HEK293 (cell line): Measurements from ENCODE around the gene GBF1.
A peak's percentile ranks its signal among the peaks of the same experiment; 100 is the strongest.

Source experiments
- ATF2 ChIP-seq: fragments of 450-650 bp; formaldehyde crosslinking; IDR thresholded peaks from 2 replicates; pipeline ENCODE4 v1.5.1; 2016; ENCODE audit warnings: missing biosample characterization, missing genetic modification characterization, low read depth
- ELK4 ChIP-seq: IDR thresholded peaks from 2 replicates; pipeline ENCODE4 v1.6.1; 2011; ENCODE audit warnings: mild to moderate bottlenecking, low read depth, low read length, borderline replicate concordance
- GLIS2 ChIP-seq: fragments of 450-650 bp; formaldehyde crosslinking; IDR thresholded peaks from 2 replicates; pipeline ENCODE4 v1.5.1; 2016; ENCODE audit warnings: missing biosample characterization, missing genetic modification characterization
- HOXD13 ChIP-seq: sonication (generic); formaldehyde crosslinking; IDR thresholded peaks from 2 replicates; pipeline ENCODE4 v1.8.0; 2022; ENCODE audit warnings: missing genetic modification reagents, borderline replicate concordance
- KLF7 ChIP-seq: fragments of 450-650 bp; formaldehyde crosslinking; IDR thresholded peaks from 2 replicates; pipeline ENCODE4 v1.5.1; 2016; ENCODE audit warnings: missing biosample characterization, missing genetic modification characterization, borderline replicate concordance
- KLF8 ChIP-seq: fragments of 450-650 bp; formaldehyde crosslinking; IDR thresholded peaks from 2 replicates; pipeline ENCODE4 v1.5.1; 2016; ENCODE audit warnings: missing biosample characterization, missing genetic modification characterization
- OVOL3 ChIP-seq: fragments of 450-650 bp; formaldehyde crosslinking; IDR thresholded peaks from 2 replicates; pipeline ENCODE4 v1.5.1; 2016; ENCODE audit warnings: missing biosample characterization, missing genetic modification characterization
- PATZ1 ChIP-seq: fragments of 450-650 bp; formaldehyde crosslinking; IDR thresholded peaks from 2 replicates; pipeline ENCODE4 v1.5.1; 2016; ENCODE audit warnings: missing biosample characterization, missing genetic modification characterization
- TCF7L2 ChIP-seq: IDR thresholded peaks from 2 replicates; pipeline ENCODE4 v1.6.1; 2011; ENCODE audit warnings: low read depth, mild to moderate bottlenecking, inconsistent platforms, low read length, moderate library complexity, borderline replicate concordance
- ZBTB20 ChIP-seq: fragments of 450-650 bp; formaldehyde crosslinking; IDR thresholded peaks from 2 replicates; pipeline ENCODE4 v1.5.1; 2016; ENCODE audit warnings: missing biosample characterization, missing genetic modification characterization
- ZBTB26 ChIP-seq: fragments of 450-650 bp; formaldehyde crosslinking; optimal IDR thresholded peaks from 2 replicates; pipeline ENCODE3; 2016; ENCODE audit warnings: missing biosample characterization, mild to moderate bottlenecking, missing genetic modification characterization
- ZBTB7A ChIP-seq: fragments of 450-650 bp; formaldehyde crosslinking; IDR thresholded peaks from 2 replicates; pipeline ENCODE4 v1.5.1; 2016; ENCODE audit warnings: low read depth, missing biosample characterization, missing genetic modification characterization
- ZFP3 ChIP-seq: fragments of 450-650 bp; formaldehyde crosslinking; IDR thresholded peaks from 2 replicates; pipeline ENCODE4 v1.5.1; 2016; ENCODE audit warnings: low read depth, missing biosample characterization, missing genetic modification characterization
- ZIC2 ChIP-seq: fragments of 450-650 bp; formaldehyde crosslinking; IDR thresholded peaks from 2 replicates; pipeline ENCODE4 v1.5.1; 2016; ENCODE audit warnings: missing biosample characterization, missing genetic modification characterization
- ZNF155 ChIP-seq: fragments of 450-650 bp; formaldehyde crosslinking; IDR thresholded peaks from 2 replicates; pipeline ENCODE4 v1.5.1; 2016; ENCODE audit warnings: missing biosample characterization, missing genetic modification characterization
- ZNF341 ChIP-seq: fragments of 450-650 bp; formaldehyde crosslinking; IDR thresholded peaks from 2 replicates; pipeline ENCODE4; 2016; ENCODE audit warnings: low read depth, missing biosample characterization, missing genetic modification characterization
- ZNF362 ChIP-seq: fragments of 450-650 bp; formaldehyde crosslinking; IDR thresholded peaks from 2 replicates; pipeline ENCODE4 v1.5.1; 2016; ENCODE audit warnings: missing biosample characterization, missing genetic modification characterization
- ZNF366 ChIP-seq: fragments of 450-650 bp; formaldehyde crosslinking; conservative IDR thresholded peaks from 2 replicates; pipeline ENCODE4 v1.5.1; 2016; ENCODE audit warnings: missing biosample characterization, missing genetic modification characterization
- ZNF501 ChIP-seq: fragments of 450-650 bp; formaldehyde crosslinking; IDR thresholded peaks from 2 replicates; pipeline ENCODE4 v1.5.1; 2016; ENCODE audit warnings: missing biosample characterization, missing genetic modification characterization
- ZNF596 ChIP-seq: fragments of 450-650 bp; IDR thresholded peaks from 2 replicates; pipeline ENCODE4 v1.5.0; 2018; ENCODE audit warnings: missing biosample characterization, mild to moderate bottlenecking, missing genetic modification characterization, moderate library complexity
- ZNF660 ChIP-seq: fragments of 450-650 bp; IDR thresholded peaks from 2 replicates; pipeline ENCODE4 v1.5.1; 2018; ENCODE audit warnings: missing biosample characterization, mild to moderate bottlenecking, missing genetic modification characterization
- ZNF701 ChIP-seq: fragments of 450-650 bp; formaldehyde crosslinking; IDR thresholded peaks from 2 replicates; pipeline ENCODE4 v1.5.1; 2016; ENCODE audit warnings: missing biosample characterization, missing genetic modification characterization
- ZSCAN4 ChIP-seq: fragments of 450-650 bp; formaldehyde crosslinking; IDR thresholded peaks from 2 replicates; pipeline ENCODE4 v1.5.1; 2017; ENCODE audit warnings: missing biosample characterization, missing genetic modification characterization
- TF ChIP-seq, protein P1 (sequence below): fragments of 450-650 bp; formaldehyde crosslinking; IDR thresholded peaks from 2 replicates; pipeline ENCODE4 v1.5.1; 2016; ENCODE audit warnings: missing biosample characterization, missing genetic modification characterization
- TF ChIP-seq, protein P2 (sequence below): fragments of 450-650 bp; IDR thresholded peaks from 2 replicates; pipeline ENCODE4 v1.5.1; 2018; ENCODE audit warnings: missing biosample characterization, missing genetic modification characterization

Gene GBF1

GRCh38 chr10:102394079-102394800, 148.9 kb downstream of the GBF1 start (continued):
- TF ChIP-seq, protein P1, sequence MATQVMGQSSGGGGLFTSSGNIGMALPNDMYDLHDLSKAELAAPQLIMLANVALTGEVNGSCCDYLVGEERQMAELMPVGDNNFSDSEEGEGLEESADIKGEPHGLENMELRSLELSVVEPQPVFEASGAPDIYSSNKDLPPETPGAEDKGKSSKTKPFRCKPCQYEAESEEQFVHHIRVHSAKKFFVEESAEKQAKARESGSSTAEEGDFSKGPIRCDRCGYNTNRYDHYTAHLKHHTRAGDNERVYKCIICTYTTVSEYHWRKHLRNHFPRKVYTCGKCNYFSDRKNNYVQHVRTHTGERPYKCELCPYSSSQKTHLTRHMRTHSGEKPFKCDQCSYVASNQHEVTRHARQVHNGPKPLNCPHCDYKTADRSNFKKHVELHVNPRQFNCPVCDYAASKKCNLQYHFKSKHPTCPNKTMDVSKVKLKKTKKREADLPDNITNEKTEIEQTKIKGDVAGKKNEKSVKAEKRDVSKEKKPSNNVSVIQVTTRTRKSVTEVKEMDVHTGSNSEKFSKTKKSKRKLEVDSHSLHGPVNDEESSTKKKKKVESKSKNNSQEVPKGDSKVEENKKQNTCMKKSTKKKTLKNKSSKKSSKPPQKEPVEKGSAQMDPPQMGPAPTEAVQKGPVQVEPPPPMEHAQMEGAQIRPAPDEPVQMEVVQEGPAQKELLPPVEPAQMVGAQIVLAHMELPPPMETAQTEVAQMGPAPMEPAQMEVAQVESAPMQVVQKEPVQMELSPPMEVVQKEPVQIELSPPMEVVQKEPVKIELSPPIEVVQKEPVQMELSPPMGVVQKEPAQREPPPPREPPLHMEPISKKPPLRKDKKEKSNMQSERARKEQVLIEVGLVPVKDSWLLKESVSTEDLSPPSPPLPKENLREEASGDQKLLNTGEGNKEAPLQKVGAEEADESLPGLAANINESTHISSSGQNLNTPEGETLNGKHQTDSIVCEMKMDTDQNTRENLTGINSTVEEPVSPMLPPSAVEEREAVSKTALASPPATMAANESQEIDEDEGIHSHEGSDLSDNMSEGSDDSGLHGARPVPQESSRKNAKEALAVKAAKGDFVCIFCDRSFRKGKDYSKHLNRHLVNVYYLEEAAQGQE (tag by site-specific recombination): peak; percentile 97
- TF ChIP-seq TCF7L2 (no peak), ZNF660 (peak; percentile 79; the same call in 1 of the 2 replicates), PATZ1 (tag by site-specific recombination) (peak; percentile 100), ZBTB20 (tag by site-specific recombination) (peak; percentile 89), ZNF701 (no peak), ELK4 (no peak), ZNF155 (tag by site-specific recombination) (no peak), KLF7 (tag by site-specific recombination) (0 out of 2 replicates have a peak, but pooled peaks have one; percentile 45), ZNF341 (peak; percentile 93), ZIC2 (tag by site-specific recombination) (peak; percentile 87), ZNF366 (0 out of 2 replicates have a peak, but pooled peaks have one; percentile 8), ZNF501 (tag by site-specific recombination) (peak; percentile 86; the same call in 1 of the 2 replicates), ZBTB26 (peak; percentile 95), ATF2 (tag by site-specific recombination) (peak; percentile 48), ZFP3 (no peak), ZNF362 (tag by site-specific recombination) (no peak; the same call in 1 of the 2 replicates), KLF8 (tag by site-specific recombination) (peak; percentile 83), OVOL3 (tag by site-specific recombination) (peak; percentile 16; the same call in 1 of the 2 replicates), HOXD13 (CRISPR knock-in tag) (no peak), GLIS2 (peak; percentile 100), ZNF596 (tag by site-specific recombination) (no peak), ZSCAN4 (tag by site-specific recombination) (0 out of 2 replicates have a peak, but pooled peaks have one; percentile 67), ZBTB7A (tag by site-specific recombination) (0 out of 2 replicates have a peak, but pooled peaks have one; percentile 86)
- TF ChIP-seq, protein P2, sequence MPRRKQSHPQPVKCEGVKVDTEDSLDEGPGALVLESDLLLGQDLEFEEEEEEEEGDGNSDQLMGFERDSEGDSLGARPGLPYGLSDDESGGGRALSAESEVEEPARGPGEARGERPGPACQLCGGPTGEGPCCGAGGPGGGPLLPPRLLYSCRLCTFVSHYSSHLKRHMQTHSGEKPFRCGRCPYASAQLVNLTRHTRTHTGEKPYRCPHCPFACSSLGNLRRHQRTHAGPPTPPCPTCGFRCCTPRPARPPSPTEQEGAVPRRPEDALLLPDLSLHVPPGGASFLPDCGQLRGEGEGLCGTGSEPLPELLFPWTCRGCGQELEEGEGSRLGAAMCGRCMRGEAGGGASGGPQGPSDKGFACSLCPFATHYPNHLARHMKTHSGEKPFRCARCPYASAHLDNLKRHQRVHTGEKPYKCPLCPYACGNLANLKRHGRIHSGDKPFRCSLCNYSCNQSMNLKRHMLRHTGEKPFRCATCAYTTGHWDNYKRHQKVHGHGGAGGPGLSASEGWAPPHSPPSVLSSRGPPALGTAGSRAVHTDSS (tag by site-specific recombination): peak; percentile 50; the same call in 1 of the 2 replicates
